Right renal pelvis (tissue), 4 donors: Measurements from ENCODE around the gene NUP43. TPM values are rescaled to one million over a fixed set of nuclear protein-coding genes. Genes with fewer than 3 reads are reported as not detected.
"Not testable (repeated sequence)": the region's sequence is repeated elsewhere in the genome, so short reads cannot be mapped to it uniquely, and the experiment has no call there.

Experiments
- DNase-seq, 4 donors: peaks; one replicate each; pipeline ENCODE4 v3.0.0-alpha.2; 2013; ENCODE audit warnings: low read depth in 4 of 4, low spot score in 3 of 4, missing footprints in 1 of 4
- polyA plus RNA-seq, 4 donors: library from polyadenylated mRNA; unstranded; fragments of 120-200 nt; gene quantifications; one replicate each; pipeline ENCODE4 v1.2.1, GENCODE V29; 2013; ENCODE audit not compliant: insufficient read length in 4 of 4

Gene NUP43
- polyA plus RNA-seq, 4 donors: 36.2 to 46.0 (median 43.4) TPM

DNA sequence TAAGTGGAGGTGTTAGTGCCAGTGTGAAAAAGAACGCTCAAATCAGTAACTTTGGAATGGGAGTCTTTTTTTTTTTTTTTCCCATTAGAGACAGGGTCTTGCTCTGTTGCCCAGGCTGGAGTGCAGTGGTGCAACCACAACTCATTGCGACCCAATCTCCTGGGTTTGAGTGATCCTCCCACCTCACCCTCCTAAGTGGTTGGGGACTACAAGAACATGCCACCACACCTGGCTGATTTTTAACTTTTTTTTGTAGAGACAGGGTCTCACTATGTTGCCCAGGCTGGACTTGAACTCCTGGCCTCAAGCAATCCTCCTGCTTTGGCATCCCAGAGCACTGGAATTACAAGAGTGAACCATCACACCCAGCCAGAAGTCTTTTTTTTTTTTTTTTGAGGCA lies 48.2 kb downstream of the NUP43 start:
- no peak for DNase-seq

DNA sequence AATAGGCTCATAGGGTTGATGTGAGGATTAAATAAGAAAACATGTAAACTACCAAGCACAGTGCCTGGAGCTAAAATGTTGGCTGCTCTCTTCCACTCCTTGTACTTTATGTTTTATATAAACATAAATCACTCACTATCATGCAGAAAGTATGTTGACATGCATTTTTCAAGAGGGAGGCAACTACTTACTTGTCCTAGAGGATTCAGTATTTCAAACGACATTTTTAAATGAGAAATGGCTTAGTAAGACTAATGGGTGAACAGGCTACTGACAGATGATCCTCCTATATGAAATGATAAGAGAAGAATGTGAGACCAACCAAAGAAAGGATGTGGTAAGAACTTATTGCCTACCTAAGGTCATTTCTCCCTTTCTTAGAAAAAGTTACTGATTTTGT lies 49.4 kb downstream of the NUP43 start:
- no peak for DNase-seq

DNA sequence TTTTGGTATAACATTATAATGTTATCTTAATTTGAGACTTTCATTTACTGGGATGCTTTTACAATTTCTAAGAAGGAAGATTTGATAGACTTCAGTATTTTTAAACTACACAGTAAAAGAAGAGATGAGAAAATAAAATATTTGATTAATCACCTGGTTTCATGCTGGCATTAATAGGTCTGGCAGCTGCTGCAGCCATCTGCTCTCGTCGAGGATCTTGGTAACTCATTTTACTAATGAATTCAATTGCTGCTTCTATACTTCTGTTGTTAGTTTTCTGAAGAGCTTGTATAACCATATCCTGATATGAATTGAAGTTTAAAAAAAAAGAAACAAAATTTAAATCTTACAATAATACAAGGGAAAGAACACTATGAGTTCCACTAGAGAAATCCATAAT lies 51.4 kb downstream of the NUP43 start:
- no peak for DNase-seq

DNA sequence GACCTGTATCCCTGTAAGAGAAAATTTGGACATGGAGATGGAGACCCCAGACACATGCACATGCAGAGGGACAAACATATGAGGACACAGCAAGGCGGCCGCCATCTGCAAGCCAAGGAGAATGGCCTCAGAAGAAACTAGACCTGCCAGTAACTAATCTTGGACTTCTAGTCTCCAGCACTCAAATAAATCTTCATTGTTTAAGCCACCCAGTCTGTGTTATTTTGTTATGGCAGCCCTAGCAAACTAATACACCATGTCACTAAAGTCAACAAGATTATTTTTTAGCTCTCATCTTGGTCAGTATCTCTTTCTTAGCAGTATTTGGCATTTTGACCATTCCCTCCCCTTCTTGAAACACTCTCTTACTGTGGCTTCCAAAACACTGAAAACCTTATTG lies 55.1 kb downstream of the NUP43 start:
- no peak for DNase-seq

DNA sequence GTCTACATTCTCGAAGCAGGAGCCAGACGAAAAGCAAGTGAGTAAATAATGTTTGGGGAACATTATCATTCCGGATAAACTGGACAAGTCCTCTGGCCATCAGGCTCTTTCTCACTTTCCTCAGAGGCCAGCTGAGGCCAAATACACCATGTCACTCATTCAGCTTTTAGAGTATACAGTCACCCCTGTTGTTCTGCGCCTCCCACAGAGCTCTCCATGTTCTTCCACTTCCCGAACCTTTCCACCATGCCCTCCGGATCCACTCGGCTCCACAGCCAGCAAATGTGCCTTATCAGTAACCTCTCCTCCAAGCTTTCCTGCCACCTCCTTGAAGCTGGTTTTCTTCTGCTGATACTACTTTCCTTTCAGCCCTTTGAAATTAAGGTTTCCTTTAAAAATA lies 60.1 kb downstream of the NUP43 start:
- no peak for DNase-seq

DNA sequence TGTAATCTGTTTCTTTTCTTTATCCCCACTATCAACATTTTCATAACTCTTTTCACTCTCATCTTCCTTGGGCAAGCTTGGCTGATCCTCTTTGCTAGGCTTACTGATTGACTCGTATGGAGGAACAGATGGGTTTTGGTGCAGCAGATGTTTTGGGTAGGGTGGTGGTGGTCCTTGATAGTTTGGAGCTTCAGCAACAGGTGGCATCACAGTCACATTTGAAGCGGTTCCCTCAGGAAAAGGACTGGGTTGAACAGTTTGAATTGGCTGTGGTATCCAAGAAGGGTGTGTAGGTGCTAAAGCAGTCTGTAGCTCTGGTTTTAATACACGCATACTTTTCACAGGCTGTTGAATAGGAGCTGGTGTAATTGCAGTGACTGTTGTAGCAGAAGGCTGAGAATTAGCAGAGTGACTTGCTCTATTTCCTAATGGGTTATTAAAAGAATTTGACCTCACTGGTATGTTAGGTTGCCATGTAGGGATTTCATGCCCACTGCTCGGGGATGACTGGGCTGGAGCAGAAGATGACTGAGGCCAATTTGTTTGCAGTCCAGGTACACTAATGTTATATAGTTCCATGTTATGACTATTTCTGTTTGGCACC lies 63.0 kb downstream of the NUP43 start:
- no peak for DNase-seq

DNA sequence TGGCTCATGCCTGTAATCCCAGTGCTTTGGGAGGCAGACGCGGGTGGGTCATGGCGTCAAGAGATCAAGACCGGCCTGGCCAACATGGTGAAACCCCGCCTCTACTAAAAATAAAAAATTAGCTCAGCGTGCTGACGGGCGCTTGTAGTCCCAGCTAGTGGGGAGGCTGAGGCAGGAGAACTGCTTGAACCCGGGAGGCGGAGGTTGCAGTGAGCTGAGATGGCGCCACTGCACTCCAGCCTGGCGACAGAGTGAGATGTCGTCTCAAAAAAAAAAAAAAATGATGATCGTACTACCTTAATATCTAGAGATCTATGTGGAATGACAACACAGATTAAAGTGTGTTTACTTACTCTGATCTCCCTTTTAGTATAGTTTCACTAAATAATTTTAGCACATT lies 64.5 kb downstream of the NUP43 start:
- not testable (repeated sequence) for DNase-seq

DNA sequence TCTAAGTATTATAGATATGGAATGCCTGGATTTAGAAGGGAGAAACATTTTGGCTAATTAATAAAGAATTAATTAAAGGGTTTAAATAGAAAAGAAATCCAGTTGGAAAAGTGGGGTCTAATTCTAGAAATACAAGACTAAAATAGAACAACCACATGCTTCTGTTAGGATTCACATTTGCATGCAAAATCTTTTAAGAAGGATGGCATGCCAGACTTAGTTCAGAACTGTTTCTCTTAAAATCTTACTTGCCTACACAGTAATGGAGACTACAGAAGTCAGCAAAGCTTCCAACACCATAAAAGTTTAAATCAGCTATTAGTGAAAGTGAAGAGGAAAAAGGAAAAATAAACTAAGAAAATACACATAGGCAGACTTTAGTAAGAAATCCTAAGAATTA lies 65.1 kb downstream of the NUP43 start:
- DNase-seq: no peak

DNA sequence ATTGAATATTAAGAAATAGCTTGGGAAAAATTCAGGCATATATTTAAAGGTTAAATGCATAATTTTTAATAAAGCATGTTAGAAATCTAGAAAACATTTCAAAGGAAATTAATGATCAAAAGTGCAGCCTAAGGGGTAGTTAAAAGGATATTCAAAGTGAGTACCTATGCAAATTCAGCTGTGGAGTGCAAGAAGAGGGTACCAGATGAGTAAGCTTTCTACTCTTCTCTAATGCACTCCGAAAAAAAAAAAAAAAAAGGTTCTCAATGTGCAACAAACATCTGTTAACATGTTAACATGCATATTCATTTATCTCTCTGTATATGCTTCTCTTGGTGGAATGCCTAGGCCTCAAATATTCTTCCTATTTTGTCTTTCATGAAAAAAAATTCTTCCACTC lies 65.8 kb downstream of the NUP43 start:
- DNase-seq: no peak

Other genes starting within 250 kb of the NUP43 start
- 10 to 100 TPM; 53.8 to 66.2 (median 63.8) TPM for gene PPIL4, start 200.5 kb downstream of the NUP43 start, polyA plus RNA-seq
- gene GINM1, start 180.2 kb downstream of the NUP43 start, polyA plus RNA-seq: 100 to 1,000 TPM in 3 of 4 donors, 10 to 100 TPM in 1; 91.3 to 112 (median 108) TPM
- 10 to 100 TPM; 27.1 to 34.9 (median 30.9) TPM for gene KATNA1, start 97.8 kb downstream of the NUP43 start, polyA plus RNA-seq
- 10 to 100 TPM; 28.4 to 36.6 (median 34.6) TPM for gene LATS1, start 28.4 kb downstream of the NUP43 start, polyA plus RNA-seq
- gene PCMT1, start 3.2 kb upstream of the NUP43 start, polyA plus RNA-seq: 100 to 1,000 TPM in 1 of 4 donors, 10 to 100 TPM in 3; 93.7 to 101 (median 98.2) TPM
- 10 to 100 TPM; 34.0 to 42.3 (median 39.1) TPM for gene LRP11, start 117.8 kb upstream of the NUP43 start, polyA plus RNA-seq
- gene RAET1E, start 151.6 kb upstream of the NUP43 start, polyA plus RNA-seq: under 1 TPM; 0.40 to 0.93 (median 0.63) TPM
- 1 to 10 TPM; 1.1 to 1.8 (median 1.4) TPM for gene RAET1G, start 176.6 kb upstream of the NUP43 start, polyA plus RNA-seq
- under 1 TPM; 0.65 to 0.91 (median 0.67) TPM for gene ULBP2, start 195.5 kb upstream of the NUP43 start, polyA plus RNA-seq
- 1 to 10 TPM; 1.5 to 2.1 (median 1.8) TPM for gene ULBP1, start 217.4 kb upstream of the NUP43 start, polyA plus RNA-seq